Testis (tissue), 3 donors: Measurements from ENCODE around the gene KLHL26. TPM values are rescaled to one million over a fixed set of nuclear protein-coding genes. Genes with fewer than 3 reads are reported as not detected.

Experiments
- DNase-seq: peaks from one replicate; pipeline ENCODE4 v3.0.0-alpha.2; 2019
- H3K27ac ChIP-seq, 2 donors: fragments of 200-600 bp; sonication (generic); one replicate each; pipeline ENCODE4 v1.5.1; 2019
- H3K27me3 ChIP-seq: fragments of 200-600 bp; sonication (generic); one replicate; pipeline ENCODE4 v1.5.1; 2019
- H3K36me3 ChIP-seq: fragments of 200-600 bp; sonication (generic); one replicate; pipeline ENCODE4 v1.5.1; 2017; ENCODE audit warnings: low read depth; ENCODE audit errors: missing control alignments
- H3K4me1 ChIP-seq: fragments of 200-600 bp; sonication (generic); one replicate; pipeline ENCODE4 v1.5.1; 2019
- H3K4me3 ChIP-seq, 2 donors: fragments of 200-600 bp; sonication (generic); one replicate each; pipeline ENCODE4 v1.5.1; 2017 to 2019
- H3K9me3 ChIP-seq: fragments of 200-600 bp; sonication (generic); one replicate; pipeline ENCODE4 v1.5.1; 2017
- CTCF ChIP-seq, 3 experiments: fragments of 450-650 bp in 2 of 3; fragments of 200-600 bp in 1 of 3; sonication (generic) in 1 of 3; IDR thresholded peaks; one replicate each; pipeline ENCODE4 v1.5.1; 2016 to 2019; ENCODE audit warnings: antibody characterized with exemption in 3 of 3, mild to moderate bottlenecking in 2 of 3, moderate library complexity in 1 of 3
- POLR2A ChIP-seq: fragments of 450-650 bp; IDR thresholded peaks from one replicate; pipeline ENCODE4 v1.6.1; 2017; ENCODE audit warnings: antibody characterized with exemption, mild to moderate bottlenecking, moderate library complexity
- WGBS, 2 donors: methylation state at CpG; one replicate each; pipeline ENCODE4 v1.1.5; 2018; 5-methylcytosine and 5-hydroxymethylcytosine counted together
- intact Hi-C: fragments of 100-400 bp; cut with DNase I; formaldehyde crosslinking; loops from one replicate; pipeline ENCODE4 v1.15.1; 2023; ENCODE audit warnings: low total_unique reads
- polyA plus RNA-seq: library from polyadenylated mRNA; stranded (reverse); fragments of 350-450 nt; fragmentation: Illumina TruSeq; extraction: RNeasy Lipid Tissue Mini Kit (QIAGEN cat#74804); gene quantifications from one replicate; pipeline ENCODE4 v1.2.3, GENCODE V29; 2014; ENCODE audit warnings: low read depth, low replicate concordance; ENCODE audit not compliant: insufficient read depth
- total RNA-seq, 2 donors: library from RNA; depleted of rRNA; stranded (reverse); fragments of >200 nt; gene quantifications; one replicate each; pipeline ENCODE4 v1.2.3, GENCODE V29; 2016

KLHL26 gene
- total and polyA plus RNA-seq, 3 donors from 2014 or later, result 10.6 to 32.3 (median 16.5) TPM

- TF ChIP-seq POLR2A, result no peak
- no peak for TF ChIP-seq CTCF (IDR thresholded peaks at IDR 0.05)
- Histone ChIP-seq H3K4me1 (peaks cover 49% of the 10 kb centered on the region), H3K36me3 (no peaks in the 10 kb centered on the region), H3K9me3 (no peaks in the 10 kb centered on the region), H3K4me3 (no peak overlapping the region), H3K27me3 (no peaks in the 10 kb centered on the region), H3K27ac (peak overlapping the region; percentile 26 to 68)
- 70 to 76% methylated on average over 8 to 36 of the region's 37 CpGs for WGBS, 2 donors
- DNase-seq, result no peak
- intact Hi-C loops, result no loop called here
Measured at GRCh38 chr19:18660051-18660910, 23.5 kb downstream of the KLHL26 start.

GRCh38 chr19:18660939-18661670, 24.3 kb downstream of the KLHL26 start:
- no peak for TF ChIP-seq CTCF (IDR thresholded peaks at IDR 0.05)
- TF ChIP-seq POLR2A, result no peak
- intact Hi-C loops, result no loop called here
- DNase-seq, result no peak
- H3K9me3 ChIP-seq, result no peaks in the 10 kb centered on the region
- H3K36me3 ChIP-seq, result no peaks in the 10 kb centered on the region
- H3K4me1 ChIP-seq, result peaks cover 44% of the 10 kb centered on the region
- 91 to 94% methylated on average over 5 to 10 of the region's 10 CpGs for WGBS, 2 donors
- no peak overlapping the region for H3K4me3 ChIP-seq
- peak overlapping the region in 1 of 2 donors; percentile 26 for H3K27ac ChIP-seq
- H3K27me3 ChIP-seq, result no peaks in the 10 kb centered on the region

- Histone ChIP-seq H3K36me3 (no peaks in the 10 kb centered on the region), H3K27me3 (no peaks in the 10 kb centered on the region), H3K4me1 (peaks cover 23% of the 10 kb centered on the region), H3K9me3 (no peaks in the 10 kb centered on the region), H3K27ac (no peak overlapping the region), H3K4me3 (no peak overlapping the region)
- DNase-seq, result no peak
- 69 to 80% methylated on average over 11 to 15 of the region's 15 CpGs for WGBS, 2 donors
- intact Hi-C loops, result no loop called here
- TF ChIP-seq POLR2A (no peak), CTCF (IDR thresholded peaks at IDR 0.05) (no peak)
Measured at GRCh38 chr19:18662972-18663732, 26.3 kb downstream of the KLHL26 start.

GRCh38 chr19:18663940-18664530, 27.2 kb downstream of the KLHL26 start:
- WGBS, 2 donors, result 83 to 98% methylated on average over 4 to 14 of the region's 14 CpGs
- no peaks in the 10 kb centered on the region for H3K36me3 ChIP-seq
- H3K4me1 ChIP-seq, result peaks cover 14% of the 10 kb centered on the region

More at GRCh38 chr19:18663940-18664530, 27.2 kb downstream of the KLHL26 start:
- no peak for DNase-seq
- Histone ChIP-seq H3K27ac (no peak overlapping the region), H3K4me3 (no peak overlapping the region), H3K9me3 (no peaks in the 10 kb centered on the region), H3K27me3 (no peaks in the 10 kb centered on the region)
- TF ChIP-seq POLR2A (no peak), CTCF (IDR thresholded peaks at IDR 0.05) (no peak)
- intact Hi-C loops, result no loop called here
